Glutamatergic neuron (in vitro differentiated cells): Measurements from ENCODE around the gene FAF1. TPM values are rescaled to one million over a fixed set of nuclear protein-coding genes. Genes with fewer than 3 reads are reported as not detected.

Experiments used
- DNase-seq: peaks from one replicate; pipeline ENCODE4 v3.0.0; 2022
- H3K27ac Mint-ChIP-seq: one replicate; pipeline ENCODE4 v1.8.0; 2020; ENCODE audit warnings: mild to moderate bottlenecking, mixed read lengths, inconsistent platforms; ENCODE audit not compliant: unreplicated experiment
- H3K27me3 Mint-ChIP-seq: one replicate; pipeline ENCODE4 v1.8.0; 2020; ENCODE audit warnings: mild to moderate bottlenecking, moderate library complexity, mixed read lengths, inconsistent platforms; ENCODE audit not compliant: unreplicated experiment
- H3K36me3 Mint-ChIP-seq: one replicate; pipeline ENCODE4 v1.8.0; 2020; ENCODE audit warnings: mild to moderate bottlenecking, mixed read lengths, inconsistent platforms; ENCODE audit not compliant: unreplicated experiment
- H3K4me1 Mint-ChIP-seq: one replicate; pipeline ENCODE4 v1.8.0; 2020; ENCODE audit warnings: mild to moderate bottlenecking, low read depth, mixed read lengths, inconsistent platforms; ENCODE audit not compliant: unreplicated experiment
- H3K4me3 Mint-ChIP-seq: one replicate; pipeline ENCODE4 v1.8.0; 2020; ENCODE audit warnings: mild to moderate bottlenecking, mixed read lengths, inconsistent platforms; ENCODE audit not compliant: unreplicated experiment
- H3K9me3 Mint-ChIP-seq: one replicate; pipeline ENCODE4 v1.8.0; 2020; ENCODE audit warnings: mild to moderate bottlenecking, moderate library complexity, mixed read lengths, inconsistent platforms; ENCODE audit not compliant: unreplicated experiment
- CTCF ChIP-seq: fragments of 200-600 bp; sonication (generic); IDR thresholded peaks from one replicate; pipeline ENCODE4 v1.5.0; 2021; ENCODE audit not compliant: partially characterized antibody, unreplicated experiment
- total RNA-seq: library from RNA; stranded (reverse); fragmentation: NEBNext Ultra II Directional; extraction: Animal tissue kit (Norgen Biotek cat#: 25700); gene quantifications from one replicate; pipeline ENCODE4 v1.2.1, GENCODE V29; 2021; ENCODE audit not compliant: unreplicated experiment

Gene FAF1
- total RNA-seq, 1 donor from 2014 or later, result 57.3 TPM

- peaks cover 9% of the 10 kb centered on the region for H3K9me3 Mint-ChIP-seq
- H3K4me3 Mint-ChIP-seq, result peak overlapping the region; percentile 88
- H3K4me1 Mint-ChIP-seq, result peaks cover 9% of the 10 kb centered on the region
- H3K27me3 Mint-ChIP-seq, result peaks cover 50% of the 10 kb centered on the region
- peak; percentile 63 for DNase-seq
- H3K36me3 Mint-ChIP-seq, result no peaks in the 10 kb centered on the region
- no peak for TF ChIP-seq CTCF
- H3K27ac Mint-ChIP-seq, result no peak overlapping the region
Measured at GRCh38 chr1:50427818-50428779, 532.0 kb downstream of the FAF1 start.

- Mint-ChIP-seq H3K4me3 (peak overlapping the region; percentile 88), H3K36me3 (no peaks in the 10 kb centered on the region), H3K9me3 (peaks cover 9% of the 10 kb centered on the region), H3K4me1 (peaks cover 13% of the 10 kb centered on the region), H3K27me3 (peaks cover 50% of the 10 kb centered on the region), H3K27ac (no peak overlapping the region)
- DNase-seq, result no peak
- no peak for TF ChIP-seq CTCF
Measured at GRCh38 chr1:50427086-50427817, 532.8 kb downstream of the FAF1 start.

DNA sequence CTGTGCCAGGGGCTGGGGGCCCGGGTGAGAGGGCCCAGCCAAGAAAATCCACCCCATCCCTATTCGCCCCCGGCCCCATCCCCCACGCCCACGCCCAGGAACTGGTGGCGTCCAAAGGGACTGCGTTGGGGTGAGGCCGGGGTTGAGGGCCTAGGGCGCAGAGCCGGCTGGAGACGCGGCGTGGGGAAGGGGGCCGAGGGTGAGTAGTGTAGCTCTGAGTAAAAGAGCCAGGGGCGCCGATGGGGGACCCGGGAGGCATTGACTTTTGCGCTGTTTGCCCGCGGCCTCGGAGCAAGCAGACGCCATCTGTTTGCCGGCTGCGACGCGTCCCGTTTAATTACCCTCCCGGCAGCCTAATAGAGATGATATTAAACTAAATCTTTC is 533.4 kb downstream of the FAF1 start:
- peak; percentile 53 for DNase-seq
- no peak overlapping the region for H3K27ac Mint-ChIP-seq
- H3K9me3 Mint-ChIP-seq, result peaks cover 13% of the 10 kb centered on the region
- TF ChIP-seq CTCF, result no peak
- peaks cover 52% of the 10 kb centered on the region for H3K27me3 Mint-ChIP-seq
- peaks cover 19% of the 10 kb centered on the region for H3K4me1 Mint-ChIP-seq
- H3K4me3 Mint-ChIP-seq, result no peak overlapping the region
- peaks cover 5% of the 10 kb centered on the region for H3K36me3 Mint-ChIP-seq

- Mint-ChIP-seq H3K27me3 (peaks cover 51% of the 10 kb centered on the region), H3K4me3 (no peak overlapping the region), H3K27ac (no peak overlapping the region), H3K36me3 (peaks cover 7% of the 10 kb centered on the region), H3K4me1 (peaks cover 20% of the 10 kb centered on the region), H3K9me3 (peaks cover 16% of the 10 kb centered on the region)
- TF ChIP-seq CTCF, result no peak
- DNase-seq, result no peak
Measured at GRCh38 chr1:50426108-50426700, 533.9 kb downstream of the FAF1 start.
